ENCODE results near the gene PLXNA3. TPM values are rescaled to one million over a fixed set of nuclear protein-coding genes. Genes with fewer than 3 reads are reported as not detected.
"Not testable (repeated sequence)": the region's sequence is repeated elsewhere in the genome, so short reads cannot be mapped to it uniquely, and the experiment has no call there.

PLXNA3 gene
- total and polyA plus RNA-seq, 12 donors, result 2.1 to 83.6 (median 24.8) TPM

DNA sequence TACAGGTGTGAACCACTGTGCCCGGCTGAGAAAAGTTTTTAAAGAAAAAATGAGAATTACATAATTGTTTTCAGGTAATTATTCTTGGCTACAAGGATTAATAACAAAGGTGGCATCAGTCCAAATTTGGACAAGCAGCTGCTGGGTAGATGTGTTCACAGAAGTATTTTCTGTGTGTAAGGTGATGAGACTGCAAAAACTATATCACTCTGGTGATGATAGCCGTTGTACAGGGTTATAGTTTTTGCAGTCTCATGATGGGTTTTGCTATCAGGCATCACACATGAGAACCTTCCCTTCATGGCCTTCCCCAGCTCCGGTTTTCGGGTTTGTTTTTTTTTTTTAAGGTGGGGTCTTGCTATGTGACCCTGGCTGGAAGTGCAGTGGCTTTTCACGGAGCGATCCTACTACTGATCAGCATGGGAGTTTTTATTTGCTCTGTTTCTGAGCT, 37.4 kb downstream of the PLXNA3 start:
- intact Hi-C loops (cut with DNase I), result no loop called here
- no peak overlapping the region for H3K4me3 ChIP-seq
- WGBS, 4 donors, result 69 to 79% (median 73%) methylated on average over 6 of the region's 6 CpGs
- H3K27me3 ChIP-seq, result no peaks in the 10 kb centered on the region
- no peak overlapping the region for H3K27ac ChIP-seq
- no peaks in the 10 kb centered on the region for H3K4me1 ChIP-seq (replicated peaks in 1 of 2)
- no peaks in the 10 kb centered on the region for H3K36me3 ChIP-seq (replicated peaks in 1 of 2)
- no peak for DNase-seq
- H3K9me3 ChIP-seq (replicated peaks in 1 of 3), result no peaks in the 10 kb centered on the region
- TF ChIP-seq, protein P1, sequence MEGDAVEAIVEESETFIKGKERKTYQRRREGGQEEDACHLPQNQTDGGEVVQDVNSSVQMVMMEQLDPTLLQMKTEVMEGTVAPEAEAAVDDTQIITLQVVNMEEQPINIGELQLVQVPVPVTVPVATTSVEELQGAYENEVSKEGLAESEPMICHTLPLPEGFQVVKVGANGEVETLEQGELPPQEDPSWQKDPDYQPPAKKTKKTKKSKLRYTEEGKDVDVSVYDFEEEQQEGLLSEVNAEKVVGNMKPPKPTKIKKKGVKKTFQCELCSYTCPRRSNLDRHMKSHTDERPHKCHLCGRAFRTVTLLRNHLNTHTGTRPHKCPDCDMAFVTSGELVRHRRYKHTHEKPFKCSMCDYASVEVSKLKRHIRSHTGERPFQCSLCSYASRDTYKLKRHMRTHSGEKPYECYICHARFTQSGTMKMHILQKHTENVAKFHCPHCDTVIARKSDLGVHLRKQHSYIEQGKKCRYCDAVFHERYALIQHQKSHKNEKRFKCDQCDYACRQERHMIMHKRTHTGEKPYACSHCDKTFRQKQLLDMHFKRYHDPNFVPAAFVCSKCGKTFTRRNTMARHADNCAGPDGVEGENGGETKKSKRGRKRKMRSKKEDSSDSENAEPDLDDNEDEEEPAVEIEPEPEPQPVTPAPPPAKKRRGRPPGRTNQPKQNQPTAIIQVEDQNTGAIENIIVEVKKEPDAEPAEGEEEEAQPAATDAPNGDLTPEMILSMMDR (IDR thresholded peaks at IDR 0.05), result no peak
- TF ChIP-seq POLR2A (IDR thresholded peaks at IDR 0.05), result no peak

DNA sequence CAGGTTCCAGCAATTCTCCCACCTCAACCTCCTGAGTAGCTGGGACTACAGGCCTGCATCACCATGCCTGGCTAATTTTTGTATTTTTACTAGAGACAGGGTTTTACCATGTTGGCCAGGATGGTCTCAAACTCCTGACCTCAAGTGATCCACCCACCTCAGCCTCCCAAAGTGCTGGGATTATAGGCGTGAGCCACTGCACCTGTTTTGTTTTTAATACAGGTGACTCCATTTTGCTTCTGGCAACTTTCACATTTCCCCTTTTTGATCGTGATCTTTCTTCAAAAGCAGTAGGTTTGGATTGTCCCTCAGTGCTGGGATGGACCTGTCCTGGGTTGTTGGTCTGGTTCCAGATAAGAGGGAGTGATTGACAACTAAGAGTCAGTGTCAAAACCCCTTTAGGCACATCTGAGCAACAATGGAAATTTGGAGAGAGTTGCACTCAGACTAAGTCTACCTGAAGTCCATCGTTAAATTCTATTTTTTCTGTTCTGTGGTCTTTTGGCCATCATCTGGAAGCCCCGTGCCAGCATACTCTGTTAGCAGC, 38.6 kb downstream of the PLXNA3 start:
- intact Hi-C loops (cut with DNase I); H3K27ac ChIP-seq; H3K4me3 ChIP-seq; DNase-seq; H3K4me1 ChIP-seq (replicated peaks in 1 of 2); H3K27me3 ChIP-seq; H3K9me3 ChIP-seq (replicated peaks in 1 of 3); H3K36me3 ChIP-seq (replicated peaks in 1 of 2): not testable (repeated sequence)
- 67 to 87% (median 78%) methylated on average over 4 of the region's 4 CpGs for WGBS, 4 donors

DNA sequence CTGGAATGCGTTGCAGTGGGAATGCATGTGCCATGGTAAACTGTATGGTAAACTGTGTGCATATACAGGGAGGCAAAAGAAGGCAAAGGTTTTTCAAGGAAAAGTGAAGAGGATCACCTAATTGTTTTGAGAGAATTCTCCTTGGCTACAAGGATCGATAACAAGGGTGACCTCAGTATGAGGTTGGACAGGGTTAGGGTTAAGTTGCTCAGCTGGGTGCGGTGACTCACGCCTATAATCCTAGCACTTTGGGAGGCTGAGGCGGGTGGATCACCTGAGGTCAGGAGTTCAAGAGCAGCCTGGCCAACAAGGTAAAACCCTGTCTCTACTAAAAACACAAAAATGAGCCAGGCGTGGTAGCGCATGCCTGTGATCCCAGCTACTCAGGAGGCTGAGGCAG, 43.3 kb downstream of the PLXNA3 start:
- H3K27me3 ChIP-seq; H3K27ac ChIP-seq; H3K9me3 ChIP-seq (replicated peaks in 1 of 3); H3K36me3 ChIP-seq (replicated peaks in 1 of 2); DNase-seq; intact Hi-C loops (cut with DNase I); H3K4me1 ChIP-seq (replicated peaks in 1 of 2); H3K4me3 ChIP-seq: not testable (repeated sequence)
- 82 to 90% (median 86%) methylated on average over 7 of the region's 7 CpGs for WGBS, 4 donors

- no peaks in the 10 kb centered on the region for H3K36me3 ChIP-seq (replicated peaks in 1 of 2)
- H3K27ac ChIP-seq, result no peak overlapping the region
- TF ChIP-seq, protein P1 (IDR thresholded peaks at IDR 0.05), result no peak
- no peak for TF ChIP-seq POLR2A (IDR thresholded peaks at IDR 0.05)
- intact Hi-C loops (cut with DNase I), result no loop called here
- H3K4me1 ChIP-seq (replicated peaks in 1 of 2), result no peaks in the 10 kb centered on the region
- DNase-seq, result no peak
- H3K27me3 ChIP-seq, result no peaks in the 10 kb centered on the region
- WGBS, 4 donors, result 84 to 96% (median 87%) methylated on average over 6 to 8 of the region's 8 CpGs
- no peaks in the 10 kb centered on the region for H3K9me3 ChIP-seq (replicated peaks in 1 of 3)
- H3K4me3 ChIP-seq, result no peak overlapping the region
Observed at GRCh38 chrX:154502098-154502497, 44.0 kb downstream of the PLXNA3 start.

GRCh38 chrX:154502989-154503388, 44.9 kb downstream of the PLXNA3 start:
- no peak for DNase-seq
- no peak overlapping the region for H3K27ac ChIP-seq
- no peak overlapping the region for H3K4me3 ChIP-seq
- H3K36me3 ChIP-seq (replicated peaks in 1 of 2), result no peaks in the 10 kb centered on the region
- no peak for TF ChIP-seq POLR2A (IDR thresholded peaks at IDR 0.05)
- TF ChIP-seq, protein P1 (IDR thresholded peaks at IDR 0.05), result no peak
- no peaks in the 10 kb centered on the region for H3K27me3 ChIP-seq
- H3K9me3 ChIP-seq (replicated peaks in 1 of 3), result no peaks in the 10 kb centered on the region
- 79 to 94% (median 84%) methylated on average over 3 of the region's 3 CpGs for WGBS, 4 donors
- H3K4me1 ChIP-seq (replicated peaks in 1 of 2), result no peaks in the 10 kb centered on the region
- intact Hi-C loops (cut with DNase I), result no loop called here

Measured in adrenal gland (tissue), 12 donors.